ENCODE results near the gene ANKHD1.

The ANKHD1 gene

DNA sequence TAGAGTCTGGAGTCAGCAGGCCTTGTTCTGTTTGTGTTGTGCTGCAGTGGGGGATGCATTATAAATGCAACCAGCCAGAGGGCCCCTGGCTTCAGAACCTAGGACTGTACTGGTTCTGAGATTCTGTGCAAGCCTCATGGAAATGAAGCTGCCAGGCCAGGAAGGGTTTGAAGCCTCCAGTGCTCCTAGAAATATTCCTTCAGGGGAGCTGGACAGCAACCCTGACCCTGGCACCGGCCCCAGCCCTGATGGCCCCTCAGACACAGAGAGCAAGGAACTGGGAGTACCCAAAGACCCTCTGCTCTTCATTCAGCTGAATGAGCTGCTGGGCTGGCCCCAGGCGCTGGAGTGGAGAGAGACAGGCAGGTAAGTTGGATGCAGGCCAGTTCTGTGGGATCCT lies 41.5 kb upstream of the ANKHD1 start, which contains the start of gene SLC4A9:
Gene SLC4A9 (plus strand): TSS at position 94 of the 400 bp plus-strand sequence. CDS start 43 bp downstream, at position 137.
- TF ChIP-seq, protein P1, sequence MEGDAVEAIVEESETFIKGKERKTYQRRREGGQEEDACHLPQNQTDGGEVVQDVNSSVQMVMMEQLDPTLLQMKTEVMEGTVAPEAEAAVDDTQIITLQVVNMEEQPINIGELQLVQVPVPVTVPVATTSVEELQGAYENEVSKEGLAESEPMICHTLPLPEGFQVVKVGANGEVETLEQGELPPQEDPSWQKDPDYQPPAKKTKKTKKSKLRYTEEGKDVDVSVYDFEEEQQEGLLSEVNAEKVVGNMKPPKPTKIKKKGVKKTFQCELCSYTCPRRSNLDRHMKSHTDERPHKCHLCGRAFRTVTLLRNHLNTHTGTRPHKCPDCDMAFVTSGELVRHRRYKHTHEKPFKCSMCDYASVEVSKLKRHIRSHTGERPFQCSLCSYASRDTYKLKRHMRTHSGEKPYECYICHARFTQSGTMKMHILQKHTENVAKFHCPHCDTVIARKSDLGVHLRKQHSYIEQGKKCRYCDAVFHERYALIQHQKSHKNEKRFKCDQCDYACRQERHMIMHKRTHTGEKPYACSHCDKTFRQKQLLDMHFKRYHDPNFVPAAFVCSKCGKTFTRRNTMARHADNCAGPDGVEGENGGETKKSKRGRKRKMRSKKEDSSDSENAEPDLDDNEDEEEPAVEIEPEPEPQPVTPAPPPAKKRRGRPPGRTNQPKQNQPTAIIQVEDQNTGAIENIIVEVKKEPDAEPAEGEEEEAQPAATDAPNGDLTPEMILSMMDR (IDR thresholded peaks at IDR 0.05; ENCODE audit: control insufficient read depth, insufficient read depth, low read depth, low read length, missing control alignments): no peak
- no peak for DNase-seq (ENCODE audit: low read depth)
- H3K4me3 ChIP-seq (ENCODE audit: control insufficient read depth, low read depth, low read length): no peak within 1 kb of the TSS

DNA sequence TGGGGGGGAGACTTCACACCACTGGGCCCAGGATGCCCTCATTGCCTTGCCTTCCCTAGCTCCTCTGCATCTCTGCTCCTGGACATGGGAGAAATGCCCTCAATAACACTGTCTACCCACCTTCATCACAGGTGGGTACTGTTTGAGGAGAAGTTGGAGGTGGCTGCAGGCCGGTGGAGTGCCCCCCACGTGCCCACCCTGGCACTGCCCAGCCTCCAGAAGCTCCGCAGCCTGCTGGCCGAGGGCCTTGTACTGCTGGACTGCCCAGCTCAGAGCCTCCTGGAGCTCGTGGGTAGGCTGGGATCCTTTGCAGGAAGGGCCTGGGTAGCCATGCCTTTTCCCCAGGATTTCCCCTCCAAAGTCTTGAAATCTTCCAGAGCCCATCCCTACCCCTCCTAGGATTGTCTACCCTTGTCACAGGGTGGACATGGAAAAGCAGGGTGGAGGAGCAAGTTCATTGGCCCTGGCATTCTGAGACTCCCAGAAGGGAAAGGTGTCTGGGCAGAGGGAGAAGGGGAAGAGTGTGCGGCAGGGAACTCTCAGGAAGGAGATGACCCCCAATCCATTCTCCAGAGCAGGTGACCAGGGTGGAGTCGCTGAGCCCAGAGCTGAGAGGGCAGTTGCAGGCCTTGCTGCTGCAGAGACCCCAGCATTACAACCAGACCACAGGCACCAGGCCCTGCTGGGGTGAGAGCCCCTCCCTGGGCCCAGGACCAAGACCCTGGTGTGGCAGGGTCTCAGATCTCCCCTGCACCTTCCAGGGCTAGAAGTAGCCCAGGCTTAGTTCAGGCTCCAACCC lies 40.8 kb upstream of the ANKHD1 start:
- DNase-seq (ENCODE audit: low read depth): no peak
- no peak overlapping the region for H3K4me3 ChIP-seq (ENCODE audit: control insufficient read depth, low read depth, low read length)
- TF ChIP-seq, protein P1 (IDR thresholded peaks at IDR 0.05; ENCODE audit: control insufficient read depth, insufficient read depth, low read depth, low read length, missing control alignments): no peak

DNA sequence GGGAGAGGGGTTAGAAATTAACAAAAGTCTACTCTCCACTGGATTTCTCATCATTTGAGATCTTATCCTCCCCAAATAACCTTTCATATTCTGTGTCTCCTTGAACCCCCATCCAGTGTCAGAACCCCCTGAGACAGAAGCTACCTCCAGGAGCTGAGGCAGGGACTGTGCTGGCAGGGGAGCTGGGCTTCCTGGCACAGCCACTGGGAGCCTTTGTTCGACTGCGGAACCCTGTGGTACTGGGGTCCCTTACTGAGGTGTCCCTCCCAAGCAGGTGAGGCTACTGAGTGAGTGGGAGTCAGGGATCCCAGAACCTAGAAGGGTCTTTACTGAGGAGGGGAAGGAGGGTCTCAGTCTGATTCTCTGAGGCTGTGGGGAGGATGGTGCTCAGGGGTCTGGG lies 39.7 kb upstream of the ANKHD1 start:
- TF ChIP-seq, protein P1 (IDR thresholded peaks at IDR 0.05; ENCODE audit: control insufficient read depth, insufficient read depth, low read depth, low read length, missing control alignments): no peak
- H3K4me3 ChIP-seq (ENCODE audit: control insufficient read depth, low read depth, low read length): no peak overlapping the region
- no peak for DNase-seq (ENCODE audit: low read depth)

DNA sequence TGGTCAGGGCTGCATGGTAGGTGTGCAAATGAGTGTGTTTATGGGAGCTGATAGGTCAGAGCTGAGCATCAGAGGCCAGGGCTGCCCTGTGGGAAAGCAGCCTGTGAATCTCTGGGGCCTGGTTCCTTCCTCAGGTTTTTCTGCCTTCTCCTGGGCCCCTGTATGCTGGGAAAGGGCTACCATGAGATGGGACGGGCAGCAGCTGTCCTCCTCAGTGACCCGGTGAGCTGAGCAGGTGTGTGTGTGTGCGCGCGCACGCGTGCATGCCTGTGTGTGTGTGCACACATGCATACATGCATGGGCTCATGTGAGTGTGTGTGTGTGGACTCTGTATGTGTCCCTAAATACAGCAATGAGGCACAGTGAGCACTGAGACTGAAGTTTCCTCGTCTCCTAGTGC lies 39.3 kb upstream of the ANKHD1 start:
- no peak overlapping the region for H3K4me3 ChIP-seq (ENCODE audit: control insufficient read depth, low read depth, low read length)
- TF ChIP-seq, protein P1 (IDR thresholded peaks at IDR 0.05; ENCODE audit: control insufficient read depth, insufficient read depth, low read depth, low read length, missing control alignments): no peak
- DNase-seq (ENCODE audit: low read depth): no peak

DNA sequence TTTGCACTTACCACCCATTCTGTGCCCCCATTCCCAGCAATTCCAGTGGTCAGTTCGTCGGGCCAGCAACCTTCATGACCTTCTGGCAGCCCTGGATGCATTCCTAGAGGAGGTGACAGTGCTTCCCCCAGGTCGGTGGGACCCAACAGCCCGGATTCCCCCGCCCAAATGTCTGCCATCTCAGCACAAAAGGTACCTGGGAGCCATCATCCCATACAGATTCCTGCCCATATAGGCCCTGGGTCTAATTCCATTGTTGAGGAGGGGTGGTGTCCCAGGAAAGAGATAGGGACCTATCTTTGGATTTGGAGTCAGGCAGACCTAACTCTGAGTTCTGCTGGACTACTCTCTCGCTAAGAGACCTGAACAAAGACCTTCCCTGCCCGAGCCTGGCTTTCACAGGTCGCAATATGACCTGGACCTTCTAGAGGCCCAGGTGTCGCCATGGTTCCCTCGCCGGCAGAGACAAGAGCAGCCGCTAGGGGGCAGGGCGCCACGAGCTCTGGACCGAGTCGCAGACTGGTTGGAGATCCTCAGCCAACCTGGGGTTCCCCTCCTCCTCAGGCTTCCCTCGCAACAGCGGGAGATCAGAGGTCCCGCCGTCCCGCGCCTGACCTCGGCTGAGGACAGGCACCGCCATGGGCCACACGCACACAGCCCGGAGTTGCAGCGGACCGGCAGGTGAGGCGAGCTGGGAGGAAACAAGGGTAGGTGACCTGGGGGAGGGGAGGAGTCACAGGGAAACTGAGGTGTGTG lies 38.6 kb upstream of the ANKHD1 start:
- TF ChIP-seq, protein P1 (IDR thresholded peaks at IDR 0.05; ENCODE audit: control insufficient read depth, insufficient read depth, low read depth, low read length, missing control alignments): peak; percentile 94
- DNase-seq (ENCODE audit: low read depth): no peak
- peak overlapping the region; percentile 43 for H3K4me3 ChIP-seq (ENCODE audit: control insufficient read depth, low read depth, low read length)

DNA sequence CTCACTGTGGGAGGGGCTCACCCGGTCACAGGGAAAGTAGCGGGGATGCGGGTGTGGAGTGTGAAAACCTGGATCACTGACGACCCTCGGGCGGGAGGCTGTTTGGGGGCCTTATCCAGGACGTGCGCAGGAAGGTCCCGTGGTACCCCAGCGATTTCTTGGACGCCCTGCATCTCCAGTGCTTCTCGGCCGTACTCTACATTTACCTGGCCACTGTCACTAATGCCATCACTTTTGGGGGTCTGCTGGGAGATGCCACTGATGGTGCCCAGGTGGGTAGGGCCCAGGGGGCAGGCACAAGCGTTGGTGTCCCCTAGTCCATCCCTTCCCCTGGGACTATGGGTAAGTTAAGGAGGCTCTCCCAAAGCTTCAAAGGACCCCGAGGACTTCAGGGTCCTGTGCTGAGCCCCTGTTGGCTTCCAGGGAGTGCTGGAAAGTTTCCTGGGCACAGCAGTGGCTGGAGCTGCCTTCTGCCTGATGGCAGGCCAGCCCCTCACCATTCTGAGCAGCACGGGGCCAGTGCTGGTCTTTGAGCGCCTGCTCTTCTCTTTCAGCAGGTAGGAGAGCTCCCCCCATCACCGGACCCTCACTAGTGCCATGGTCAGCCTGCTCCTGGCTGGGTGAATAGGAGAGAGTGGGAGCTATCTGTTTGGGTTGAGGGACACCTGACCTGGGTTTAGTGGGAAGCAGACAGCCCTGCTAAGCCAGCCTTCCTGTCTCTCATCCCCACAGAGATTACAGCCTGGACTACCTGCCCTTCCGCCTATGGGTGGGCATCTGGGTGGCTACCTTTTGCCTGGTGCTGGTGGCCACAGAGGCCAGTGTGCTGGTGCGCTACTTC lies 37.8 kb upstream of the ANKHD1 start:
- TF ChIP-seq, protein P1 (IDR thresholded peaks at IDR 0.05; ENCODE audit: control insufficient read depth, insufficient read depth, low read depth, low read length, missing control alignments): no peak
- DNase-seq (ENCODE audit: low read depth): no peak
- H3K4me3 ChIP-seq (ENCODE audit: control insufficient read depth, low read depth, low read length): peak overlapping the region; percentile 43

All from AG09309 (cell line).